ENCODE results near the gene ARID3A. TPM values are rescaled to one million over a fixed set of nuclear protein-coding genes. Genes with fewer than 3 reads are reported as not detected.

ARID3A gene
- total RNA-seq, 1 experiment from 2014 or later = 5.6 TPM

- no peaks in the 10 kb centered on the region for H3K9me2 ChIP-seq (replicated peaks; ENCODE audit: low read length)
- no peaks in the 10 kb centered on the region for H3F3A ChIP-seq (ENCODE audit: low read length, unreplicated experiment)
- ChIA-PET POLR2A (ENCODE audit: unreplicated experiment) (no interaction called here), CTCF (no interaction called here)
- no peak overlapping the region for H2AFZ ChIP-seq (ENCODE audit: low read length)
- no peak overlapping the region for H3K9ac ChIP-seq (ENCODE audit: low read length)
- ATAC-seq = no peak
- H3K36me3 ChIP-seq (ENCODE audit: low read depth, low read length) = no peaks in the 10 kb centered on the region
- H3K9me3 ChIP-seq (ENCODE audit: low read length) = no peaks in the 10 kb centered on the region
- H3K79me2 ChIP-seq (ENCODE audit: low read length) = no peaks in the 10 kb centered on the region
- no peaks in the 10 kb centered on the region for H4K20me1 ChIP-seq (ENCODE audit: low read length)
- BruUV-seq (replicated peaks) = no TSS peak
- H3K4me3 ChIP-seq (ENCODE audit: low read length) = no peak overlapping the region
- peaks cover 13% of the 10 kb centered on the region for H3K4me1 ChIP-seq (ENCODE audit: insufficient read depth, low read length)
- TF ChIP-seq EZH2 (IDR thresholded peaks at IDR 0.05; ENCODE audit: low read length, unreplicated experiment) = no peak
- TF ChIP-seq EZH2phosphoT487 (IDR thresholded peaks at IDR 0.05; ENCODE audit: borderline replicate concordance, low read length) = no peak
- no peak for TF ChIP-seq CTCF (conservative IDR thresholded peaks at IDR 0.05; ENCODE audit: low read depth, low read length)
- no peak overlapping the region for H3K27ac ChIP-seq (ENCODE audit: low read length)
- intact Hi-C loops (cut with micrococcal nuclease) = no loop called here
- no peaks in the 10 kb centered on the region for H3K27me3 ChIP-seq (ENCODE audit: low read length)
- no peak overlapping the region for H3K4me2 ChIP-seq (ENCODE audit: low read length)
- DNase-seq = no peak
Measured at GRCh38 chr19:954272-954671, 28.4 kb downstream of the ARID3A start.

- Histone ChIP-seq H3K4me3 (ENCODE audit: low read length) (no peak overlapping the region), H3K9ac (ENCODE audit: low read length) (no peak overlapping the region), H3K4me2 (ENCODE audit: low read length) (no peak overlapping the region), H3K4me1 (ENCODE audit: insufficient read depth, low read length) (peaks cover 15% of the 10 kb centered on the region), H3K27ac (ENCODE audit: low read length) (no peak overlapping the region), H3K79me2 (ENCODE audit: low read length) (no peaks in the 10 kb centered on the region), H4K20me1 (ENCODE audit: low read length) (no peaks in the 10 kb centered on the region), H3F3A (ENCODE audit: low read length, unreplicated experiment) (no peaks in the 10 kb centered on the region), H3K9me2 (replicated peaks; ENCODE audit: low read length) (no peaks in the 10 kb centered on the region), H2AFZ (ENCODE audit: low read length) (no peak overlapping the region), H3K27me3 (ENCODE audit: low read length) (no peaks in the 10 kb centered on the region), H3K9me3 (ENCODE audit: low read length) (no peaks in the 10 kb centered on the region), H3K36me3 (ENCODE audit: low read depth, low read length) (no peaks in the 10 kb centered on the region)
- ATAC-seq (no peak), DNase-seq (no peak)
- intact Hi-C loops (cut with micrococcal nuclease) = no loop called here
- TF ChIP-seq CTCF (conservative IDR thresholded peaks at IDR 0.05; ENCODE audit: low read depth, low read length) (no peak), EZH2phosphoT487 (IDR thresholded peaks at IDR 0.05; ENCODE audit: borderline replicate concordance, low read length) (no peak), EZH2 (IDR thresholded peaks at IDR 0.05; ENCODE audit: low read length, unreplicated experiment) (no peak)
- ChIA-PET POLR2A (ENCODE audit: unreplicated experiment) (no interaction called here), CTCF (no interaction called here)
- no TSS peak for BruUV-seq (replicated peaks)
Measured at GRCh38 chr19:954672-955494, 29.0 kb downstream of the ARID3A start.
